Stimulated activated CD4-positive, alpha-beta T cell treated with anti-CD3 and anti-CD28 coated beads, Interleukin-4, amount 100 ng/mL, for 24 hours (primary cell): ENCODE results near the gene SASS6.
A peak's percentile ranks its signal among the peaks of the same experiment; 100 is the strongest.

Experiments used
- DNase-seq: peaks from one replicate; pipeline ENCODE4 v3.0.0-alpha.2; 2020

Gene SASS6, protein sequence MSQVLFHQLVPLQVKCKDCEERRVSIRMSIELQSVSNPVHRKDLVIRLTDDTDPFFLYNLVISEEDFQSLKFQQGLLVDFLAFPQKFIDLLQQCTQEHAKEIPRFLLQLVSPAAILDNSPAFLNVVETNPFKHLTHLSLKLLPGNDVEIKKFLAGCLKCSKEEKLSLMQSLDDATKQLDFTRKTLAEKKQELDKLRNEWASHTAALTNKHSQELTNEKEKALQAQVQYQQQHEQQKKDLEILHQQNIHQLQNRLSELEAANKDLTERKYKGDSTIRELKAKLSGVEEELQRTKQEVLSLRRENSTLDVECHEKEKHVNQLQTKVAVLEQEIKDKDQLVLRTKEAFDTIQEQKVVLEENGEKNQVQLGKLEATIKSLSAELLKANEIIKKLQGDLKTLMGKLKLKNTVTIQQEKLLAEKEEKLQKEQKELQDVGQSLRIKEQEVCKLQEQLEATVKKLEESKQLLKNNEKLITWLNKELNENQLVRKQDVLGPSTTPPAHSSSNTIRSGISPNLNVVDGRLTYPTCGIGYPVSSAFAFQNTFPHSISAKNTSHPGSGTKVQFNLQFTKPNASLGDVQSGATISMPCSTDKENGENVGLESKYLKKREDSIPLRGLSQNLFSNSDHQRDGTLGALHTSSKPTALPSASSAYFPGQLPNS

DNA sequence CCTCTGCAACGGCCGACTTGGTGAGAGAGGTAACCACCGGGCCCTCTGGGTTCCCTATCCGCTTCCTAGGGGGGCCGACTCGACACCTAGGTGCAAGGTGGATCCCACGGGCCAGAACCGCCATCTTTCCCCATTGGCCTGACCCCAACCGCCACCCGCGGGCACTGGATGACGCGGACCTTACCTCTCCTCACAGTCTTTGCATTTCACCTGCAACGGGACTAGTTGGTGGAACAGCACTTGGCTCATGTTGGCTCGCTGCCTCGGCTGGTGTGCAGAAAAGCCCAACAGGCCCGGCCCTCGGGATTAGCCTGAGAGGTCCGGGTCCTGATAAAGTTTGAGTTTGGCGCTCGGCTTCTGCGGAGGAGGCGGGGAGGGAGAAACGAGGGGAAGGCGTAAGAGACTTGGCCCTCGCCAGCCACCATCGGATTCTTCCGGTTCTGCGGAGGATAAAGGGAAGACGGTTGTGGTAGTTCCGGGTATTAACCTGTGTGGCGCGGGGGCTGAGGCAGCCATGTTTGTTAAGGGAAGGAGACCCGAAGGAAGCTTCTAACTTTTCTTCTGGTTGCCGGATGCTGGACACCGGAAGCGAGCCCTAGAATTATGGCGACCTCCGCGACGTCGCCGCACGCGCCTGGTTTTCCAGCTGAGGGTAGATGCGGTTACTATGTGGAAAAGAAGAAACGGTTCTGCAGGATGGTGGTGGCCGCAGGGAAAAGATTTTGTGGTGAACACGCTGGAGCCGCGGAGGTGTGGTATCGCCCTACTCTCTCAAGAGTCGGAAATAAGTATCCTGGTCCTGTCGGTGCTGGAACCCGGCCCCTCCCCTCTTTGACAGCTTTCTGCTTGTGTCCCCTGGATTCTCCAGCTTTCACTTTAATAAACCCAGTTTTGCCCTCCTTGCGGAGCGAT, at the start of gene SASS6, which contains the start of gene TRMT13:
Gene SASS6, minus strand, starts transcription at position 365 of the 912 bp plus-strand sequence. Its CDS starts 116 bp downstream, at position 249.
Gene TRMT13, plus strand, starts transcription at position 598 of the 912 bp plus-strand sequence. Its CDS starts 6 bp downstream, at position 604.
- peak; percentile 96 for DNase-seq

DNA sequence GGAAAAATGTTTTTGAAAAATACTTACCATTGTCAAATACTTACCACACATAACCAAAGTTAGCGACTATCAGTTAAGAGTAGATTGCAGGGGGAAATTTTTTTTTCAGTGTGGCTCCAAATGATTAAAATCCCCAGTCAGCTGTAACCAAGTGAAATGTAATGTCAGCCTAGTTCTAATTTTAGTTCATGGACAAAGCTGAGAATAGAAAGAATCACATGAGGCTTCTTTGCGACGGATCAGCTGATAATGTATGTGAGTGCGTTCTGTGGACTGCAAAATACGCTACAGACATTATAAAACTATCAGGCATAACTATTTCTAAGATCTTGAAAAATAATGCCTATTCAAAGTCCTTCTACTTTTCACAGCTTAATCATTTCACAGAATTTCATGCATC, 45.4 kb upstream of the SASS6 start, which contains the start of gene LRRC39:
Gene LRRC39, minus strand, starts transcription at position 166 of the 400 bp plus-strand sequence. CDS start 9,740 bp downstream, outside the sequence.
- DNase-seq, result no peak

DNA sequence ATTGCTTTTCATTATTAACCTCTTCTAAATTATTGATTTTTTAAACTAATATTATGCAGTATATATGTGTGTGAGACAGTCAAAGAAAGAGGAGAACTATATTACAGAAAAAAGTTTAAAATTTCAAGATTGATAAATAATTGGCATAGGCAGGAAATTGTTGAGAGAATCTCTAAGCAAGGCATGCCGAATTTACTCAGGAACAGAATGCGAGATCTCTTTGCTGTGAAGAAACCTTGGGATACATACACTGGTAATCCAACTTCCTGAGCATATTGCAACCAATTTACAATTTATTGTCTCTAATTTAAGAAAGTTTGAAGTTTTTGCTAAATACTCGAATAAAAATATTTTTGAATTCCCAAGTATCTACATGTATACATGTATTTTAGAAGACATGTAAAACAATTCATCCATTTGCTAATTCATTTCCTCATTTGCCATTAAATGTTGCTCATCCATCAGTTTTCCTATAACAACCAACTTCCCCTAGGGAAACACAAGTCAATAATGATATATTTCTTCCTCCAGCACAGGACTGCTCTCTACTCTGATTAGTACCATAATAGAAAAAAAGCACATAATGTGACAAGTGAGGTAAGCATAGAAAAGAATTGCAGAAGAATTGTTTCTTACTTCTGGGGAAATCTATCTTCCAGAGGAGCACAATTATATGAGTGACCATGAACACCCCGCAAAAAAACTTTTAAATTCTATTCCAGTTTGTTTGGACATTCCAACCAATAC, 44.7 kb upstream of the SASS6 start:
- DNase-seq, result no peak

DNA sequence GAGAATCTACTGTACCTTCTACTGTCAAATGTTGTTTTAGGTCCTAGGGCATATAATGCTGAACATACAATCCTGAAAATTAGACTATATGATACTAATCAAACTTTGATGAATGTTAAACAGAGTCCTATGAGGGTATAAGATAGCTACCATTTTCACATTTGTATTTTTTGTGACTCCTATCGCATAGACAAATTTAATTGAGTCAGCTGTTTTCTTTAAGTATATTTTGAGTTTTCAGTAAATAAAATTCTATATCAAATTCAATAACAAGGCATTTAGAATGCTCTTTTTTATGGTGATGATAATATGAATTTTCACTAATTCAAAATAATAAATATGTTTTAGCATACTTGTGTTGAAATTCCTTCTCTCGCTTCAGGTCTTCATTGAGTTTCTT, 35.3 kb upstream of the SASS6 start:
- DNase-seq, result no peak

DNA sequence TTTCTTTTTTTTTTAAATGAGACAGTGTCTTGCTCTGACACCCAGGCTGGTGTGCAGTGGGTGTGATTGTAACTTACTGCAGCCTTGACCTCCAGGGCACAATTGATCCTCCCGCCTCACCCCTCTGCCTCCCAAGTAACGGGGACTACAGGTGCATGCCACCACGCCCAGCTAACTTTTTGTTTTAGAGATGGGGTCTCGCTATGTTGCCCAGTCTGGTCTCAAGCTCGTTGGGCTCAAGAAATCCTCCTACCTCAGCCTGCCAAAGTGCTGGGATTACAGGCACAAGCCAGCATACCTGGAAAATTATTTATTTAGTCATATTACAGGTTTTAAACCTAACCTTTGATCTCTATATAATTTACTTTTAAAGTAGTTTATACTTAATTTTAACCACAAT, 32.0 kb upstream of the SASS6 start:
- no peak for DNase-seq

DNA sequence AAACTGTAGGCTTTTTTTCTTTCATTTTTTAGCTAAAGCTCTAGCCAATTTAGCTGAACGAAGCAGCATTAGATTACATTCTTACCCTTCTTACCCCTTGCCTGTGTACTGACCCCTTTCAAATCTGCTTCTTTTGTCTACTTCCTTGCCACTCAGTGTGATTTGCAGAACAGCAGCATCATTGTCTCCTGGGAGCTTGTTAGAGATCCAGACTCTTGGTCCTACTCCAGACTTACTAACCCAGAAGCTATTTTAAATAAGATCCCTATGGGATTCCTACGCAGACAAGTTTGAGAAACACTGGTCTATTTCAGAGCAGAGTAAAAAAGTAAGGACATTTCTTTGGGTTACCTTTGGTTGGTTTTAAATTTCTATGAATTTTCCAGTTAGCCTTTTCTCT, 31.5 kb upstream of the SASS6 start:
- DNase-seq, result no peak

DNA sequence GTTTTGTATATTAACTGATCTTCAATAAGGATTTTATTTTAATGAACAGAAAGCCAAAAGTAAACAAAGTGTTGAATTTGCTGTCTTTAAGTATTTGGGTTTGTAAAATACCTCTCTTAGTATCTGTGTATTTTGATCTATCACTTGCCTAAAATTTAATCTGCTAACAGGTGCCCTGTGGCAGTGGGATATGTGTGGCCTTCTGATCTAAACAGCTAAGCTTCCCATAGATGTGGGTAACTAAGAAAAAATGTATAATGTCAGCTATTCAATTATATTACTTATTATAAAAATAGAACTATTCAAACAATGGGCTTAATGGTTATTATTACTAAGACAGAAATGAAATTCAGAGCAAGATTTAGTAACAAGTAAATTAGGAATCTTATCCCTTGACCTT, 30.2 kb upstream of the SASS6 start:
- DNase-seq, result no peak

DNA sequence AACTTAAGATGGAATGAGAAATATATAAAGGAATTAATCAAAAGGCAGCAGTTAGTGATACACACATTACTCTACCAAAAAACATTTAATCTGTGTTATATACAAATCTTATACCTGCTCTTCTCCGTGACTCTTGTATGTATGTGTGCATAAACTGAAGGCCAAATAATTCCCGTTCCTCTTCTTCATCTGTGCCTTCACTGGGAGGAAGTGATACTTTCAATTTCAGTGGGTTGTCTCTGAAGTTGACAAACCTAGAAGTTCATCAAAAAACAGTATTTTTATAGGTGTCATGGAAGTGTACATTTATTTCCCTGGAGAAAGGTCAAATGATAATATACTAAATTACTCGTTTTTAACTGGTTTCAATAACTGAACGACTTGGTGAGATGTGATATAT, 19.5 kb upstream of the SASS6 start:
- no peak for DNase-seq

DNA sequence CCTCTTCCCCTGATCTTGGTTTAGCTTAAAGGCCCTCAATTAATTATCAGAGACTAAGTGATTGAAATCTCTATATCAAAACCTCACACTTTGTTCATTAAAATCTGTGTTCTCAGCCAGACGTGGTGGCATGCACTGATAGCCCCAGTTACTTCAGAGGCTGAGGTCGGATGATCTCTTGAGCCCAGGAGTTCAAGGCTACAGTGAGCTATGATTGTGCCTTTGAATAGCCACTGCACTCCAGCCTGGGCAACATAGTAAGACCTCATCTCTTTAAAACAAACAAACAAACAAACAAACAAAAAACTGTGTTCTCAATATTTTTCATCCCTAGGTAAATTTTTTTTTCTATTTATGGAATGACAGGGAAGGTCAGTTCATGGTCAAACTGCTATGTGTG, 18.9 kb upstream of the SASS6 start:
- DNase-seq, result no peak

DNA sequence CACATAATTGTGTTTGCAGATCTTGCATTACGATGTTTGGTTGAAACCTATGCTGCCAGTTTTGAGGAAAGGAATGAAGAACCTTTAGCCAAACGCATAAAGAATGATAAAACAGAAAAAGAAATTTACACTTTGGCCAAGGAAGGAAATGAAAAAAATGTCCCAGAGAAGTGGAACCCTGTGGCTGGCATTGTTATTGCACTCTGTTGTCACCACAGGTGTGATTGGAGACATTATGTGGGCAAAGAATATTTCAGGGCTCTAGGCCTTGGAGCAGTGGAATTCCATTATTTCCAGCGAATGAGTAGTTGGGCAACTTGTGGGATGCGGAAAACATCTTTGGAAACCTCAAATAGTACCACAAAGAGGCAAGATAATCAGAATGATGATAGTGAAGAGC, 15.1 kb upstream of the SASS6 start:
- DNase-seq, result no peak

DNA sequence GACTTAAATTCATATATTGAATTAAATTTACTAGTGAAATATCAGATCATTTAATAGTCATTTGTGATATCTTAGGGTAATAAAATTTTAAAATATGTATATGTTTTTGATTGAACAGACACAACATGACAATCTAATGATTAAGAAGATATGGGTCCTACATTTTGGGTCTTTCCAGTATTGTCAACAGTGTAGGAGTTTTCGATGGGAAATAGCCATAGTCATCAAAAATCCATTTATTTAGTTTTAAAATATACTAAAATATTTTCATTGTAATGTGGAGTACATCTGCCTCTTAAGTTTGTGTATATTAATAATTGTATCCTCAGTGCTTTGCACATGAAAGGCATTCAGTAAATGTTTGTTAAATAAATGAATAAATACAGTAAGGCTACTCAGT, 14.2 kb upstream of the SASS6 start:
- no peak for DNase-seq

DNA sequence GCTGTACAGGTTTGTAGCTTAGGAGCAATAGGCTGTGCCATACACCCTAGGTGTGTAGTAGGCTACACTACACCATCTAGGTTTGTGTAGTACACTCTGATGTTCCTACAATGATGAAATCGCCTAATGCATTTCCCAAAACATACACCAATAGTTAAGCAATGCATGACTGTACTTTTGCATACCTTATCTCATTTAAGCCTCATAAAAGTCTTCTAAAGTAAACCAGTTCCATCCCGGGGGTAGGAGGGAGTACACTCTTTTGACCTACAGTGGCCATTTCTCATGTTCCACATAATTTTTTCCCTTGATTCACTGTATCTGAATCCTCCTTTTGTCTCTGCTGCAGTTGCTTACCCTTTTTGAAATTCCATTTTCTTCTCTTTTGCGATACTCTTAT, 12.4 kb upstream of the SASS6 start:
- no peak for DNase-seq

DNA sequence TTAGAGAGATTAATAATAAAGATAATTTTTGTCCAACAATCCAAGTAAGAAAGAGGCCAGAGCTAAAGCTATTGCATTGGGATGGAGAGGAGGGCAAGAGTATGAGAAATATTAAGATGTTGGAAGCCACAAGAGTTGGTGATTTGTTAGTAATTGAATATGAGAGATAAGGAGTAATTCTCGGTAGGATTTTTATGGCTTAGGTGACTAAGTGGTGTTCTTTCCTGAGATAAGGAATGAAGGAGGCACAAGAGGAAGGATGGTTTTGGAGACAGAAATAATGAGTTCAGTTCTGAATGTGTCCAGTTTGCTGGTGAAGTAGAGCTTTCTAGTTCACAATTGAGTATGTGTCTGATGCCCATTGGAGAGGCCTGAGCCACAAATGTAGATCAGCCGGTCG, 9.6 kb upstream of the SASS6 start:
- DNase-seq, result no peak

DNA sequence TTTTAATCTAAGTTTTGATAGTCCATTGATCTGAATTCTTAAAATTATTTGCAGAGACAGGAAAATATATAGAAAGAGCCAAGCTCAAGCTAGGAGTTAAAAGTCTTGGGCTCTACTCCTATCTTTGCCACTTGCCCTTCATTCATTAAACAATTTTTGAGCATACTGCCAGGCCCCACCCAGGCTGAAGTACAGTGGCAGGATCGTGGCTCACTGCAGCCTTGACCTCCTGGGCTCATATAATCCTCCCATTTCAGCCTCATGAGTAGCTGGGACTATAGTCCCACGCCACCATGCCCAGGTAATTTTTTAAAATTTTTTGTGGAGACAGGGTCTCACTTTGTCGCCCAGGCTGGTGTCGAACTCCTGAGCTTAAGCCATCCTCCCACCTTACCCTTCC, 8.5 kb upstream of the SASS6 start:
- DNase-seq, result no peak

DNA sequence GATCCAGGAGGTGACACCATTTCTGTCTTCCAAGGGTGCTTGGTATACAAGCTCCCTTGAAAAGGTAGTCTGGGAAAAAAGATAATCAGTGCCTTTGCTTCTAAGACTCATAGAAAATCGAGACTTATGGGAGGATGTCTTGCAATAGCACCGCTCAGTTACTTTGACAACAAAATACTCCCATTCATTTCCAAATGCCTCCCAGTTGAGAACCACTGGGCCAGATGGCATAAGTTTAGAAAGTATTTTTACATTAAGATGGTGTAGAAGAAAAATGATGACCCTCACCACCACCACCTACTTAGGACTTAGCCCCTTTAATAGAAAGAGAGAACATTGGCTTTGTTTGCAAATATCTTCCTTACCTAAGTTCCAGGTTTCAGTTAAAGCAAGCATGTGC, 4.9 kb upstream of the SASS6 start:
- no peak for DNase-seq

DNA sequence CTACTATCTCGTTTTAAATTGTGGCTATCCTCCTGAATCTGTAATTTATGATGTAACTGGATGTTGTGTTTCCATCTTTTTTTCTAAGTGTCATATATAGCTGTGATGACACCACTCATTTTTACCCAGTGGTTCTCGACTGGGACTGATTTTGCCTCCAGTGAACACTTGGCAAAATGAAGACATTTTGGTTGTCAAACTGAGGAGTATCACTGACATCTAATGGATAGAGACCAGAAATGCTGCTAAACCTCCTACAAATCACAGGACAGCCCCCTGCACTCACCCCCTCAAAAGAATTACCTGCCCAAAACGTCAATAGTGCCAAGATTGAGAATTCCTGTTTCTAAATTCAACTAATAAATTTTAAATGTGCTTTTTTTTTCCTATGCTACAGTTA, 2.1 kb upstream of the SASS6 start:
- DNase-seq, result no peak

DNA sequence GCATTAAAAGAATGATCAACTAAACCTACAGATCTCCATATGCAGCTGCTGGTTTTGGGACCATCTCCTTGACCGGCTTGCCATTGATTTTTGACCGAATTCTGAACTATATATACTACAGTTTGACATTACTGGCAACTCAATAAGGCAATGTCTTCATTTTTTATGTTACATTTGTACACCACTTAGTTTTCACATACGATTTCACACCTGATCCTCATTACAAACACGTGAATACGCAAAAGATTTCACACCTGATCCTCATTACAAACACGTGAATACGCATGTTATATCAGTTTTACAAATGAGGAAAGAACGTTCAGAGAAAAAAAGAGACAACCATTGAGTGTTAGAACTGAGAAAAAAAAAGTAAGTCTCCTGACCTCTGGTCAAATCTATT, 1.1 kb downstream of the SASS6 start:
- DNase-seq, result no peak

DNA sequence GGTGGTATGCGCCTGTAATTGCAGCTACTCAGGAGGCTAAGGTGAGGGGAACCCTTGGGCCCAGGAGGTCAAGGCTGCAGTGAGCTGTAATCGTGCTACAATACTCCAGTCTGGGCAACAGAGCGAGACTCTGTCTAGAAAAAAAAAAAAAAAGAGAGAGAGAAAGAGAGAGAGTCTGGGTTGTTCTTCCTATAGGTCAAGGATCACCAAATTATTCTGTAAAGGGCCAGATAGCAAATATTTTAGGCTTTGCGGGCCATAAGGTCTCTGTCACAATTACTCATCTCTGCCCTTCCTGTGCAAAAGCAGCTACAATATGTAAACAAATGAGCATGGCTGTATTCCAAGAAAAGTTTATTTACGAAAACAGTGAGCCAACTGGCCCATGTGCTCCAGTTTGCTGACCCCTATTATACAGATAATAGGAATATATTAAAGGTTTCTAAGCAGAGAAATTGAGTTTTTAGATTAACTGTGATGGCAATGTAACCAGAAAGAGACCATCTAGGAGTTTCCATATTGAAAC, 2.1 kb downstream of the SASS6 start:
- DNase-seq, result no peak

DNA sequence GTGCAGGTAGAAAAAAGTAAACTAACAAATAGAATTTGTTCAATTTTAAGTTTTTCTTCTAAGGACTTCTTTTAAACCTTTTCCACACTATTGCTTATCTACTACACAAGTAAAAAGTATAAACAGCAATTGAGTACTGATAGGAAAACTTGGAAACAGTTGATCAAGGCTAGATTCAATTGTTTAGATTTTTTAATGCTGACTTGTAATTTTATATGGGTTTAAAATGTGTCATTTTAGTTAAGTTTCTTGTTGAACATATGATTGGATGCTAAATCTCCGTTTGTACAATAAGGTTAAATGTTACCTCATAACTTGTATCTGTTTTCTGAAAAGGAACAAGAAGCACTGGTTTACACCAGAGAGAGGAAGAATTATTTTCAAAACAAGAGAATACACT, 5.5 kb downstream of the SASS6 start:
- no peak for DNase-seq

DNA sequence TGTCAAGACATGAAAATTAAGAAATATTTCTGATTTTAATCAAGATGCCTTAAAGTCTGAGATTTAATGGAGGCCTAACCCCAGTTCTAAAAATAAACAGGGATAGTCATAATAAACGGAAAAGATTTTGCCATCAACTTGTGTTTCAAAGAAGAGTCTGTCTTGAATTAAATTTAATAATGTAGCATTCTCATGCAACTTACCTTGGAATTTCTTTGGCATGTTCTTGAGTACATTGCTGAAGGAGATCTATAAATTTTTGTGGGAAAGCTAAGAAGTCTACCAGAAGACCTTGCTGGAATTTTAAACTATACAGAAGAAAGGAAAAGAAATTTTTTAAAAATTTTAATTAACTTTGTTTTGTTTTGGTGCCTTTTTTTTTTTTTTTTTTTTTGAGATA, 10.6 kb downstream of the SASS6 start:
- DNase-seq, result no peak

DNA sequence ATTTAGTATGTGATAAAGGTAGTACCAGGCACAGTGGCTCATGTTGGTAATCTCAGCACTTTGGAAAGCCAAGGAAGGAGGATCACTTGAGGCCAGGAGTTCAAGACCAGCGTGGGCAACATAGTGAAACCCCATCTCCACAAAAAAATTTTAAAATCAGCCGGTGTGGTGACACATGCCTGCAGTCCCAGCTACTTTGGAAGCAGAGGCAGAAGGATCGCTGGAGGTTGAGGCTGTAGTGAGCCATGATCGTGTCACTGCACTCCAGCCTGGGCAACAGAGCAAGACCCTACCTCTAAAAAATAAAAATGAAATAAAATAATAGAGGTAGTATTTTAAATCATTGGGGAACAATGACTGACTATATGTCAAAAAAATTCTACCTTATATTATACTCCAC, 17.2 kb downstream of the SASS6 start:
- DNase-seq, result no peak

DNA sequence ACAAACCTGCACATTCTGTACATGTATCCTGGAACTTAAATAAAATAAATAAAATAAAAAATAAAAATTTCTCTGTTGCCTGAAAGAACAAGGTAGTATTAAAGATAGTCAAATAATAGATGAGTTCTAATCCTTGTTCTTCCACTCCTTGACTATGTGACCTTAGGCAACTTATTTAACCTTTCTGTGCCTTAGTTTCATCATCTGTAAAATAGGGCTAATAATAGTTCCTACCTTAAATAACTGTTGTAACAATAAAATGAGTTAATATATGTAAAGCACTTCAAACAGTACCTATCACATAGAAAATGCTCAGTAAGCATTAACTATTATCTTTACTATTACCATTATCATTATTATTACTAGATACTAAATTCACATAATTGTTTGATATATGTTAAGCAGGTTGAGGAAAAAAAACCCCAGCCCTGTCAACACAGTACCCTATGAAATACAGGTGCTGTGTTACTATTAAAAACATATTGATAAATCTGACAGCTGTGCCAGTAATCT, 23.1 kb downstream of the SASS6 start:
- no peak for DNase-seq
